B cell (primary cell): ENCODE measurements around the gene CFAP157.

Experiments
- EZH2 ChIP-seq: IDR thresholded peaks from 2 replicates; pipeline ENCODE4 v1.6.1; 2012; ENCODE audit warnings: borderline replicate concordance, low read depth, mild to moderate bottlenecking, moderate library complexity, low read length; ENCODE audit not compliant: insufficient read depth, poor library complexity, severe bottlenecking
- TF ChIP-seq, protein P1 (sequence below): fragments of 200-600 bp; IDR thresholded peaks from one replicate; pipeline ENCODE4 v1.8.0; 2022; ENCODE audit warnings: antibody characterized with exemption, mild to moderate bottlenecking

DNA sequence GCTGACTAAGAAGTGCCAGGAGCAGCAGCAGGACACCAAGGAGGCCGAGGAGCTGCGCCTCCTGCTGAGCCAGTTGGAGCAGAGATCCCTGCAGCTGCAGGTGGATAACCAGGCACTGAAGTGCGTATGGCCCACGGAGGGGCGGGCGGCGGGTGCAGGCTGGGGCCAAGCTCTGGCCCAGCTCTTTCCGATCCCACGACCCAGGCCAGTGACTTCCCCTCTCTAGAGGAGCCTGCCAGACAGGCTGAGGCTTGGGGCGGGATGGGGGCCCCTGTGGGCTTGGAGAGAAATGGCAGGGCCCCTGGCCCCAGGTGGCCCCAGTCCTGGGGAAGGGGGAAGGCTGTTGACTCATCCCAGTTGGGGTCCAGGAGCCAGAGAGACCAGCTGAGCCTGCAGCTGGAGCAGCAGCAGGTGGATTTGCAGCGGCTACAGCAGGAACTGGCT is 5.1 kb downstream of the CFAP157 start:
- TF ChIP-seq EZH2 = no peak
- TF ChIP-seq, protein P1, sequence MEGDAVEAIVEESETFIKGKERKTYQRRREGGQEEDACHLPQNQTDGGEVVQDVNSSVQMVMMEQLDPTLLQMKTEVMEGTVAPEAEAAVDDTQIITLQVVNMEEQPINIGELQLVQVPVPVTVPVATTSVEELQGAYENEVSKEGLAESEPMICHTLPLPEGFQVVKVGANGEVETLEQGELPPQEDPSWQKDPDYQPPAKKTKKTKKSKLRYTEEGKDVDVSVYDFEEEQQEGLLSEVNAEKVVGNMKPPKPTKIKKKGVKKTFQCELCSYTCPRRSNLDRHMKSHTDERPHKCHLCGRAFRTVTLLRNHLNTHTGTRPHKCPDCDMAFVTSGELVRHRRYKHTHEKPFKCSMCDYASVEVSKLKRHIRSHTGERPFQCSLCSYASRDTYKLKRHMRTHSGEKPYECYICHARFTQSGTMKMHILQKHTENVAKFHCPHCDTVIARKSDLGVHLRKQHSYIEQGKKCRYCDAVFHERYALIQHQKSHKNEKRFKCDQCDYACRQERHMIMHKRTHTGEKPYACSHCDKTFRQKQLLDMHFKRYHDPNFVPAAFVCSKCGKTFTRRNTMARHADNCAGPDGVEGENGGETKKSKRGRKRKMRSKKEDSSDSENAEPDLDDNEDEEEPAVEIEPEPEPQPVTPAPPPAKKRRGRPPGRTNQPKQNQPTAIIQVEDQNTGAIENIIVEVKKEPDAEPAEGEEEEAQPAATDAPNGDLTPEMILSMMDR = no peak
